NCI-H2107 treated with DMSO at 0.1 percent for 48 hours (cell line): Measurements from ENCODE around the gene ALDOB.

ENCODE experiments used
- DNase-seq: peaks from one replicate; lab custom pipeline; 2025; ENCODE audit not compliant: unreplicated experiment; lab: John Stamatoyannopoulos, UW

ALDOB gene

GRCh38 chr9:101427957-101428655 lies 7.5 kb downstream of the ALDOB start:
- peak; percentile 40 for DNase-seq

- DNase-seq, result no peak
These were observed 8.2 kb downstream of the ALDOB start for GRCh38 chr9:101427358-101427757.

GRCh38 chr9:101421653-101422065 lies 13.9 kb downstream of the ALDOB start:
- no peak for DNase-seq

- no peak for DNase-seq
These were observed 15.7 kb downstream of the ALDOB start for GRCh38 chr9:101419863-101420262.

- no peak for DNase-seq
These were observed 16.8 kb downstream of the ALDOB start for GRCh38 chr9:101418518-101419430.

GRCh38 chr9:101417977-101418376 lies 17.6 kb downstream of the ALDOB start:
- DNase-seq, result no peak

- DNase-seq, result no peak
These were observed 18.2 kb downstream of the ALDOB start for GRCh38 chr9:101417389-101417788.

- DNase-seq, result no peak
These were observed 20.0 kb downstream of the ALDOB start for GRCh38 chr9:101415578-101415977.

GRCh38 chr9:101414839-101415238 lies 20.7 kb downstream of the ALDOB start:
- DNase-seq, result no peak

- no peak for DNase-seq
These were observed 26.5 kb downstream of the ALDOB start for GRCh38 chr9:101409079-101409477.

- DNase-seq, result no peak
These were observed 27.0 kb downstream of the ALDOB start for GRCh38 chr9:101408374-101409078.

- DNase-seq, result no peak
These were observed 31.9 kb downstream of the ALDOB start for GRCh38 chr9:101403516-101404285.

GRCh38 chr9:101400120-101400519 lies 35.5 kb downstream of the ALDOB start:
- DNase-seq, result no peak

GRCh38 chr9:101399643-101399970 lies 36.0 kb downstream of the ALDOB start:
- no peak for DNase-seq

GRCh38 chr9:101398930-101399642 lies 36.5 kb downstream of the ALDOB start:
- no peak for DNase-seq

- DNase-seq, result peak; percentile 98
These were observed 37.3 kb downstream of the ALDOB start, which contains the start of the genes MRPL50 and ZNF189 for GRCh38 chr9:101398068-101398929. MRPL50 (minus strand) TSS chr9:101398618; CDS start chr9:101398592, 26 bp downstream. ZNF189 (plus strand) TSS chr9:101398851; CDS start chr9:101399157, 306 bp downstream.

- DNase-seq, result no peak
These were observed 37.9 kb downstream of the ALDOB start for GRCh38 chr9:101397746-101398067.

GRCh38 chr9:101394687-101395086 lies 40.9 kb downstream of the ALDOB start:
- DNase-seq, result no peak

- DNase-seq, result no peak
These were observed 42.4 kb downstream of the ALDOB start for GRCh38 chr9:101393135-101393534.
